Skeletal muscle cell (primary cell): ENCODE measurements around the gene SLC22A6.

Experiments used
- DNase-seq: peaks from one replicate; pipeline ENCODE4 v3.0.0-alpha.2; 2010; ENCODE audit warnings: low read depth
- H3K4me3 ChIP-seq: 2 replicates; pipeline ENCODE4 v1.5.1; 2011; ENCODE audit warnings: low read depth, mild to moderate bottlenecking, control low read depth, low read length, moderate library complexity

Gene SLC22A6

GRCh38 chr11:62984451-62984991, at the start of gene SLC22A6:
TSS of gene SLC22A6 (minus strand) at chr11:62984967. CDS start at chr11:62984690, 277 bp downstream.
- DNase-seq = no peak
- no peak within 1 kb of the TSS for H3K4me3 ChIP-seq

- no peak for DNase-seq
- no peak overlapping the region for H3K4me3 ChIP-seq
Measured at GRCh38 chr11:63032457-63032856, 47.7 kb upstream of the SLC22A6 start.

- DNase-seq = peak; percentile 30
- H3K4me3 ChIP-seq = no peak overlapping the region
Measured at GRCh38 chr11:63023841-63024648, 39.3 kb upstream of the SLC22A6 start.

GRCh38 chr11:63023222-63023814, 38.6 kb upstream of the SLC22A6 start:
- DNase-seq = no peak
- H3K4me3 ChIP-seq = no peak overlapping the region

- no peak overlapping the region for H3K4me3 ChIP-seq
- no peak for DNase-seq
Measured at GRCh38 chr11:63022441-63022840, 37.7 kb upstream of the SLC22A6 start.

GRCh38 chr11:63020671-63021291, 36.0 kb upstream of the SLC22A6 start:
- no peak for DNase-seq
- no peak overlapping the region for H3K4me3 ChIP-seq

GRCh38 chr11:63019506-63019905, 34.7 kb upstream of the SLC22A6 start:
- DNase-seq = no peak
- H3K4me3 ChIP-seq = no peak overlapping the region

GRCh38 chr11:63017306-63017974, 32.7 kb upstream of the SLC22A6 start:
- peak; percentile 1 for DNase-seq
- H3K4me3 ChIP-seq = no peak overlapping the region

- DNase-seq = no peak
- no peak within 1 kb of the TSS for H3K4me3 ChIP-seq
Measured at GRCh38 chr11:63015521-63016215, 30.9 kb upstream of the SLC22A6 start, which contains the start of gene SLC22A8. TSS of gene SLC22A8 (minus strand) at chr11:63015841. CDS start at chr11:63014958, 883 bp downstream.

GRCh38 chr11:63014408-63015055, 29.8 kb upstream of the SLC22A6 start:
- H3K4me3 ChIP-seq = no peak overlapping the region

GRCh38 chr11:63012839-63013238, 28.1 kb upstream of the SLC22A6 start:
- DNase-seq = no peak

More at GRCh38 chr11:63014408-63015055, 29.8 kb upstream of the SLC22A6 start:
- no peak for DNase-seq

GRCh38 chr11:63012430-63012829, 27.7 kb upstream of the SLC22A6 start:
- DNase-seq = no peak
- no peak overlapping the region for H3K4me3 ChIP-seq

More at GRCh38 chr11:63012839-63013238, 28.1 kb upstream of the SLC22A6 start:
- H3K4me3 ChIP-seq = no peak overlapping the region

GRCh38 chr11:63010934-63011439, 26.2 kb upstream of the SLC22A6 start:
- no peak for DNase-seq
- no peak overlapping the region for H3K4me3 ChIP-seq

GRCh38 chr11:63007920-63008319, 23.2 kb upstream of the SLC22A6 start:
- no peak overlapping the region for H3K4me3 ChIP-seq
- DNase-seq = no peak

- DNase-seq = no peak
Measured at GRCh38 chr11:63001456-63001855, 16.7 kb upstream of the SLC22A6 start.

GRCh38 chr11:62999649-63000048, 14.9 kb upstream of the SLC22A6 start:
- no peak overlapping the region for H3K4me3 ChIP-seq
- no peak for DNase-seq

More at GRCh38 chr11:63001456-63001855, 16.7 kb upstream of the SLC22A6 start:
- no peak overlapping the region for H3K4me3 ChIP-seq

GRCh38 chr11:62999156-62999555, 14.4 kb upstream of the SLC22A6 start:
- no peak overlapping the region for H3K4me3 ChIP-seq
- DNase-seq = no peak

- DNase-seq = no peak
- H3K4me3 ChIP-seq = no peak overlapping the region
Measured at GRCh38 chr11:62996271-62996670, 11.5 kb upstream of the SLC22A6 start.
